Loucy (cell line): ENCODE data around the gene WDR17.

Experiments used
- H2AFZ ChIP-seq: fragments of 200-600 bp; sonication (generic); 2 replicates; pipeline ENCODE4 v1.6.0; 2016; ENCODE audit warnings: antibody characterized with exemption, mild to moderate bottlenecking, low read length, moderate library complexity
- H3F3A ChIP-seq: fragments of 200-600 bp; 2 replicates; pipeline ENCODE4 v1.6.0; 2016; ENCODE audit warnings: antibody characterized with exemption, low read depth, mild to moderate bottlenecking
- H3K27me3 ChIP-seq: fragments of 200-600 bp; sonication (generic); 2 replicates; pipeline ENCODE4 v1.6.1; 2014; ENCODE audit warnings: low read length, mild to moderate bottlenecking; ENCODE audit not compliant: insufficient read depth, poor library complexity, severe bottlenecking
- H3K36me3 ChIP-seq: fragments of 200-600 bp; sonication (generic); 2 replicates; pipeline ENCODE4 v1.6.1; 2016; ENCODE audit warnings: low read length; ENCODE audit not compliant: insufficient read depth
- H3K4me1 ChIP-seq: fragments of 200-600 bp; sonication (generic); 2 replicates; pipeline ENCODE4 v1.5.1; 2014; ENCODE audit warnings: low read length, mild to moderate bottlenecking; ENCODE audit not compliant: insufficient read depth, poor library complexity, severe bottlenecking
- H3K4me2 ChIP-seq: fragments of 200-600 bp; sonication (generic); 2 replicates; pipeline ENCODE4 v1.6.0; 2014; ENCODE audit warnings: antibody characterized with exemption, low read length, low read depth, mild to moderate bottlenecking; ENCODE audit not compliant: poor library complexity, severe bottlenecking
- H3K4me3 ChIP-seq: fragments of 200-600 bp; sonication (generic); 2 replicates; pipeline ENCODE4 v1.5.1; 2014; ENCODE audit warnings: low read length, mild to moderate bottlenecking, mixed read lengths; ENCODE audit not compliant: poor library complexity, severe bottlenecking
- H3K79me2 ChIP-seq: fragments of 200-600 bp; sonication (generic); 2 replicates; pipeline ENCODE4 v1.6.1; 2014; ENCODE audit warnings: low read length; ENCODE audit not compliant: insufficient read depth
- H3K9ac ChIP-seq: fragments of 200-600 bp; sonication (generic); 2 replicates; pipeline ENCODE4 v1.6.0; 2014; ENCODE audit warnings: mild to moderate bottlenecking, low read depth, low read length, moderate library complexity; ENCODE audit not compliant: poor library complexity, severe bottlenecking
- H3K9me2 ChIP-seq: fragments of 200-600 bp; sonication (generic); replicated peaks from 2 replicates; pipeline ENCODE4 v1.6.1; 2016; ENCODE audit warnings: low read depth, low read length, mixed read lengths
- H3K9me3 ChIP-seq: fragments of 200-600 bp; sonication (generic); 2 replicates; pipeline ENCODE4 v1.6.1; 2014; ENCODE audit warnings: mild to moderate bottlenecking, antibody characterized with exemption, low read length, low read depth; ENCODE audit not compliant: insufficient read depth
- H4K20me1 ChIP-seq: fragments of 200-600 bp; sonication (generic); 2 replicates; pipeline ENCODE4 v1.6.0; 2014; ENCODE audit warnings: antibody characterized with exemption, low read length, mild to moderate bottlenecking; ENCODE audit not compliant: insufficient read depth, poor library complexity, severe bottlenecking
- CTCF ChIP-seq: fragments of 200-600 bp; sonication (generic); conservative IDR thresholded peaks from 2 replicates; pipeline ENCODE4 v1.5.1; 2014; ENCODE audit warnings: mild to moderate bottlenecking, antibody characterized with exemption, low read length
- EZH2phosphoT487 ChIP-seq: fragments of 200-600 bp; IDR thresholded peaks from 2 replicates; pipeline ENCODE4 v1.6.1; 2018; ENCODE audit warnings: antibody characterized with exemption, mild to moderate bottlenecking, moderate library complexity, borderline replicate concordance

Gene WDR17

GRCh38 chr4:176229645-176230044 lies 164.0 kb downstream of the WDR17 start:
- Histone ChIP-seq H3K27me3 (no peaks in the 10 kb centered on the region), H3K4me3 (no peak overlapping the region), H3F3A (no peaks in the 10 kb centered on the region), H2AFZ (no peak overlapping the region), H4K20me1 (no peaks in the 10 kb centered on the region), H3K4me2 (no peak overlapping the region), H3K4me1 (no peaks in the 10 kb centered on the region), H3K9me2 (no peaks in the 10 kb centered on the region), H3K9ac (no peak overlapping the region), H3K36me3 (no peaks in the 10 kb centered on the region), H3K9me3 (no peaks in the 10 kb centered on the region), H3K79me2 (no peaks in the 10 kb centered on the region)
- no peak for TF ChIP-seq EZH2phosphoT487
- TF ChIP-seq CTCF: no peak
